Esophagus (tissue), 2 donors: ENCODE data around the gene RIBC1. TPM values are rescaled to one million over a fixed set of nuclear protein-coding genes. Genes with fewer than 3 reads are reported as not detected.
"Not testable (repeated sequence)": the region's sequence is repeated elsewhere in the genome, so short reads cannot be mapped to it uniquely, and the experiment has no call there.

Experiments
- H3K27ac ChIP-seq, 2 donors: one replicate each; pipeline ENCODE4 v1.5.1; 2013; ENCODE audit warnings: low read depth in 2 of 2, mild to moderate bottlenecking in 2 of 2, inconsistent platforms in 1 of 2, low read length in 1 of 2, moderate library complexity in 1 of 2
- H3K27me3 ChIP-seq, 2 donors: one replicate each; pipeline ENCODE4 v1.6.1; 2013; ENCODE audit warnings: low read length in 2 of 2, control low read depth in 1 of 2, mild to moderate bottlenecking in 1 of 2; ENCODE audit not compliant: insufficient read depth in 2 of 2, control insufficient read depth in 1 of 2
- H3K36me3 ChIP-seq, 2 donors: one replicate each; pipeline ENCODE4 v1.6.1; 2013; ENCODE audit warnings: low read length in 1 of 2; ENCODE audit not compliant: control insufficient read depth in 2 of 2, insufficient read depth in 2 of 2
- H3K4me1 ChIP-seq, 2 donors: one replicate each; pipeline ENCODE4 v1.6.1; 2013; ENCODE audit warnings: low read length in 1 of 2; ENCODE audit not compliant: control insufficient read depth in 2 of 2, insufficient read depth in 2 of 2
- H3K4me3 ChIP-seq, 2 donors: one replicate each; pipeline ENCODE4 v1.5.1; 2013; ENCODE audit warnings: low read length in 2 of 2, mild to moderate bottlenecking in 2 of 2, low read depth in 1 of 2, moderate library complexity in 1 of 2
- H3K9me3 ChIP-seq, 2 donors: one replicate each; pipeline ENCODE4 v1.6.1; 2013; ENCODE audit warnings: mild to moderate bottlenecking in 2 of 2, low read depth in 1 of 2, low read length in 1 of 2, moderate library complexity in 1 of 2; ENCODE audit not compliant: control insufficient read depth in 2 of 2, insufficient read depth in 1 of 2
- WGBS, 2 donors: extraction: QIAGEN DNeasy Blood & Tissue Kit; methylation state at CpG; one replicate each; pipeline ENCODE4 v1.1.7; 2013; 5-methylcytosine and 5-hydroxymethylcytosine counted together
- polyA plus RNA-seq, 2 donors: library from polyadenylated mRNA; stranded (reverse); fragments of 200-250 nt; gene quantifications; one replicate each; pipeline ENCODE4 v1.2.3, GENCODE V29; 2013
- donor health status: healthy with polysubstance abuse.
- donor health status: Bipolar disorder and iron deficiency.

The RIBC1 gene
- polyA plus RNA-seq, 2 donors: 0.64 to 0.77 TPM

DNA sequence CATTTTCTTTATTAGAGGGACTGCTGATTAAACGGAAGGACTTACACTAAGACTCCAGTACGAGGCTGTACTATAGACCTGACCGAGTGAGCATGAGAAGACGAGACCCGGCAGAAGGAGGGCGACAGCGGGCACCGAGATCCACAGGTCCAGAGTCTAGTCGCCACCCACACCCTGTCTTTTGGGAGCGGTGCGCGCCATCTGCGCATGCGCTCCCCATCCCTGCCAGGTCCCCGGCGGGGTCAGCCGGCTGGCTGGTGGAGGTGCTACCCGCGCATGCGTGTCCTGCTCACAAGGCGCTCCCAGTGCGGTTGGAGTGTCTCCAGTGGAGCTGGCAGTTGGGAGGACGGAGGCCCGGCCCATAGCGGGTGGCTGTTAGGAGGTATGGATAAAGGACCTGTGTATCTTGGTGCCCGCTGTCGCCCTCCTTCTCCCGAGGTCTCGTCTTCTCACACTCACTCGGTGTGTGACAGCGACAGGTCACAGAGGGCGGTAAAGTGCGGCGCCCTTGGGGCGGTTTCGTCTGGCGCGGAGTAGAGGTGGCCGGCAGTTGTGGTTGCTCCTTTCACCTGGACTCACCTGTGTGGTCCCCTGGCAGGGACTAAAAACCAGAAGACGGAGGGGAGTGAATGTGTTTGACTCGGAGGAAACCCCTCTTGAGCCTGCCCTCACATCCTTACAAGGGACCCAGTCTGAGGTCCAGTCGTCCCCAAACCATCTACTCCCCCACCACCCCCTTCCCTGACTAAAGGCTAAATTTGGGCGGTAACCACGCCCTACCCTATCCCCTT is 19.1 kb downstream of the RIBC1 start:
- Histone ChIP-seq H3K36me3 (no peaks in the 10 kb centered on the region), H3K4me1 (no peaks in the 10 kb centered on the region), H3K27me3 (peaks cover 0 to 2% of the 10 kb centered on the region in 2 donors), H3K9me3 (no peaks in the 10 kb centered on the region), H3K4me3 (peak overlapping the region; percentile 37 to 46), H3K27ac (peak overlapping the region; percentile 96 to 97)
- 7 to 14% methylated on average over 43 to 44 of the region's 44 CpGs for WGBS, 2 donors

DNA sequence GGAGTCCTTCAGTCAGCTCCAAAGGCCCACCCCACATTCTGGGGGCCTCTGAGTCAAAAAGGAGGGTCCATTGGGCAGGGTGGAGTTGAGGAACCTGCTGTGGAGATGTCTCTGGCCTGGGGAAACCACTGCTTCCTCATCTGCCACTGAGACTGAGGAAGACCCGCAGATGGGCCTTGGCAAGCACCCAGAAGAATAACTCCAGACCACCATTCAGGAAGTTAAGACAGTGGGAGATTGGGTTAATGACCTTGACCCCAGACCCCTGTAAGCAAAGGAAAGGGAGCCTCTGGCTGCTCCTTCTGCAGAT is 19.6 kb downstream of the RIBC1 start:
- Histone ChIP-seq H3K4me1 (no peaks in the 10 kb centered on the region), H3K4me3 (no peak overlapping the region), H3K9me3 (no peaks in the 10 kb centered on the region), H3K27me3 (peaks cover 0 to 2% of the 10 kb centered on the region in 2 donors), H3K36me3 (no peaks in the 10 kb centered on the region), H3K27ac (peak overlapping the region in 1 of 2 donors; percentile 72)
- WGBS, 2 donors: 64 to 65% methylated on average over 1 of the region's 1 CpG

DNA sequence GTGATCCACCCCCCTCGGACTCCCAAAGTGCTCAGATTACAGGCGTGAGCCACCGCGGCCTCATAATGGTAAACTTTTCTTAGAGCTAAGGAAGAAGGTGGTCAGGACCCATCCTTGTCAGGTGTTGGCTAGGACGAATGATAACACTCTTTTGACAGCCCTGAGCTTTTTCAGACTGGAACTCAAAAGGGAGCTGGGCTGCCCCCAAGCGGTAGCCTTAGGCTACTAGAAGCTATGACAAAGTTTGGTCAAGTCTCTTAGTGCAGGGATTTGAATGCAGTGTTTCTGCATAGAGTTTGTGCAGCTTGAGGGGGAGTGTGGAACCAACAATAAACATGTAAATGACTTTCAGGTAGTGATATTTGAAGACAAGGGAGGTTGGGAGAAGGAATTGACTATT is 23.3 kb downstream of the RIBC1 start:
- Histone ChIP-seq H3K4me1 (no peaks in the 10 kb centered on the region), H3K4me3 (no peak overlapping the region), H3K36me3 (no peaks in the 10 kb centered on the region), H3K9me3 (no peaks in the 10 kb centered on the region), H3K27me3 (peaks cover 0 to 2% of the 10 kb centered on the region in 2 donors), H3K27ac (no peak overlapping the region)
- 38% methylated on average over 6 of the region's 6 CpGs for WGBS, 2 donors

DNA sequence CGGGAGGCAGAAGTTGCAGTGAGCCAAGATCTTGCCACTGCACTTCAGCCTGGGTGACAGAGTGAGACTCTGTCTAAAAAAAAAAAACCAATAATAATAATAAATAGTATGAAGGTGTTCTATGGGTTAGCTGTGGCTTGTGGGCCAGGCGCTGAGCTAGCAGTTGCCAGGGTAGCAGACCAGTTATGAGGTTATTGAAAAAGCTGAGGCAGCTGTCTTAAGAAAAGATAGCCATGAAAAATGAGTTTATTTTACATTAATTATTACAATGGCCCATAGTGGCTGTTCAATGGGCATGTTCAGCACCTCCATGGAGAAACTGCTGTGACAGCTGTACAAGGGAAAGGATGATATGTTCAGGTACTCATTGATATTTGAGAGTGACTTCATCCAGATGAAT is 24.8 kb downstream of the RIBC1 start:
- Histone ChIP-seq H3K27me3 (peaks cover 0 to 2% of the 10 kb centered on the region in 2 donors), H3K4me1 (no peaks in the 10 kb centered on the region), H3K9me3 (no peaks in the 10 kb centered on the region), H3K4me3 (no peak overlapping the region), H3K36me3 (no peaks in the 10 kb centered on the region), H3K27ac (no peak overlapping the region)
- 84 to 96% methylated on average over 2 of the region's 2 CpGs for WGBS, 2 donors

DNA sequence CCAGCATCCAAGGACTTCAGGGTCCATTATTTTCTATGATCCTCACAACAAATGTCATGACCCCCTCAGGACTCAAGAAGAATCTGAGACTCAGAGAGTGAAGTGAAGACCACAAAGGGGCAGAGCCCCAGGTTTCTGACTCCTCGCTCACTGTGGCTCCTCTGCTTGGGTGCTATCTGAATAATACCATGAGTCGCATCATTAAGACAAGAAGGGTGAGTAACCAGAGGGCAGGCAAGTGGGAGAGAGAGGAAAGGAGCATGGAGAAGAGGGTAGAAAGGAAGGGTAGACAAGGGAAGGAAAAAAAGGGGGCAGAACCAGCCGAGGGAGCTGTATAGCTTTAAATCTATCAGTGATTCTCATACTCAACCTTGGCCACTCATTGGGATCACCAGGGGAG is 27.0 kb downstream of the RIBC1 start:
- 78 to 92% methylated on average over 3 of the region's 3 CpGs for WGBS, 2 donors

DNA sequence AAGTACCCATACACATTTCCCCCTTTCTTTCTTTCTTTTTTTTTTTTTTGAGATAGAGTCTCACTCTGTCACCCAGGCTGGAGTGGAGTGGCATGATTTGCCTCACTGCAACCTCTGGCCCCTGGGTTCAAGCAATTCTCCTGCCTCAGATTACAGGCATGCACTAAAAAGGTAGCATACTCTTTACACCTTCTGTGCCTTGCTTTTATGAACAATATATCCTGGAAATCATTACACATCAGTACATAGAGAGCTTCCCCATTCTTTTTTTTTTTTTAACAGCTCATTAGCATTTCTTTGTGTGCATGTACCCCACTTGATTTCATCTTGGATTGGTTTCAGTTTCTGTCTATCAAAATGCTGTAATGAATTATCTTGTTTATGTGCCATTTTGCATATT is 30.1 kb downstream of the RIBC1 start:
- no peaks in the 10 kb centered on the region for H3K36me3 ChIP-seq
- no peaks in the 10 kb centered on the region for H3K27me3 ChIP-seq
- H3K9me3 ChIP-seq: no peaks in the 10 kb centered on the region
- no peaks in the 10 kb centered on the region for H3K4me1 ChIP-seq
- no peak overlapping the region for H3K4me3 ChIP-seq
- H3K27ac ChIP-seq: no peak overlapping the region

More for the DNA sequence above, 27.0 kb downstream of the RIBC1 start:
- Histone ChIP-seq H3K9me3 (no peaks in the 10 kb centered on the region), H3K4me1 (no peaks in the 10 kb centered on the region), H3K27me3 (peaks cover 0 to 2% of the 10 kb centered on the region in 2 donors), H3K4me3 (no peak overlapping the region), H3K36me3 (no peaks in the 10 kb centered on the region), H3K27ac (no peak overlapping the region)

DNA sequence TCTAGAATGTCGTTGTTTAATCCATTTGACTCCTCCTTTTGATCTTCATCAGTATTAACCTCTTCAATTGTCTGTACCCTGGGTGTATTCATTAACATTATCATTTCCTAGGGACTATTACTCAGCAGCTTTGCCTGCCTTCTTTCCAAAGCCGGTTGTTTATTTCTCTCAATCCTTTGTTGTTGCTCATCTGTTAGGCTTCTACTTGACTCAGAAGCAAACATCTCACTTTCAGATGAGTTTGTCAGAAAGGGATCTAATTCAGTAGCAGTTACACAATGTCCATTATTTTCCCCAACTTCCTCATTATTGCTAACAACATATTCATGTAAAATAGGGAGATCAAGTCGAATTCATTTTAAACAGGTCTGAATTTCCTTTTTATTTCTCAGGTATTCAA is 33.6 kb downstream of the RIBC1 start:
- no peaks in the 10 kb centered on the region for H3K4me1 ChIP-seq
- no peaks in the 10 kb centered on the region for H3K36me3 ChIP-seq
- WGBS, 2 donors: 36 to 56% methylated on average over 3 of the region's 3 CpGs
- H3K27me3 ChIP-seq: peaks cover 0 to 2% of the 10 kb centered on the region in 2 donors
- H3K9me3 ChIP-seq: no peaks in the 10 kb centered on the region
- no peak overlapping the region for H3K27ac ChIP-seq
- H3K4me3 ChIP-seq: no peak overlapping the region

DNA sequence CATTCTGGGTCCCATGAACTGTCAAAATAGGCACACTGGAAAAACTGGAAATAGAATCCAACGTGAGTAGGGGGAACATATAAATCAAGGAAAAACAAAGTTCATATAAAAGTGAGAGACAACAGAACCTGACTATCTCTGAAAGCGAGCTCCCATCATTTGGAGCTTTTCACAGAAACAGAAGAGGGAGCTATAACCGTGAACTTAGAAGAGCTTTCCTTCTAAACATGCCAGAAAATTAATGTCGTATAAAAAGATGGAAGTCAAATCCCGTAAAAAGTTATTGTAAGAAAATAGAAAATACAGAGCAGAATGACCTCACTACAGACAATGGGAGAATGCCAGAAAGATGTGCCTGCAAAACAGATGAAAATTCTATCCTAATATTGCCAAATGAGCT is 35.4 kb downstream of the RIBC1 start:
- H3K27me3 ChIP-seq: peaks cover 0 to 2% of the 10 kb centered on the region in 2 donors

DNA sequence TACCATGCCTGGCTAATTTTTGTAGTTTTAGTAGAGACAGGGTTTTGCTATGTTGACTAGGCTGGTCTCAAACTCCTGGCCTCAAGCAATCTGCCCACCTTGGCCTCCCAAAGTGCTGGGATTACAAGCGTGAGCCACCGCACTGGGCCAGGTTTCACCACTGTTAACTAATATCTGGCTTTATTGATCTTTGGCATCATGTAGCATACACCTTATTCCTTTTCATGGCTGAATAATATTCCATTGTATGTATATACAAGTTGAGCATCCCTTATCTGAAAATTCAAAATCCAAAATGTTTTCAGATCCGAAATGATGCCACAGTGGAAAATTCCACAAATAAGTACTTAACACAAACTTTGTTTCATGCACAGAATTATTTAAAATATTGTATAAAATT is 46.0 kb downstream of the RIBC1 start:
- 87 to 97% methylated on average over 3 of the region's 3 CpGs for WGBS, 2 donors
- H3K9me3 ChIP-seq, H3K4me1 ChIP-seq, H3K4me3 ChIP-seq, H3K27ac ChIP-seq, H3K36me3 ChIP-seq, H3K27me3 ChIP-seq: not testable (repeated sequence)

More for the DNA sequence above, 35.4 kb downstream of the RIBC1 start:
- 24 to 49% methylated on average over 5 of the region's 5 CpGs for WGBS, 2 donors
- no peak overlapping the region for H3K27ac ChIP-seq
- no peaks in the 10 kb centered on the region for H3K4me1 ChIP-seq
- no peaks in the 10 kb centered on the region for H3K36me3 ChIP-seq
- H3K4me3 ChIP-seq: no peak overlapping the region
- H3K9me3 ChIP-seq: no peaks in the 10 kb centered on the region

DNA sequence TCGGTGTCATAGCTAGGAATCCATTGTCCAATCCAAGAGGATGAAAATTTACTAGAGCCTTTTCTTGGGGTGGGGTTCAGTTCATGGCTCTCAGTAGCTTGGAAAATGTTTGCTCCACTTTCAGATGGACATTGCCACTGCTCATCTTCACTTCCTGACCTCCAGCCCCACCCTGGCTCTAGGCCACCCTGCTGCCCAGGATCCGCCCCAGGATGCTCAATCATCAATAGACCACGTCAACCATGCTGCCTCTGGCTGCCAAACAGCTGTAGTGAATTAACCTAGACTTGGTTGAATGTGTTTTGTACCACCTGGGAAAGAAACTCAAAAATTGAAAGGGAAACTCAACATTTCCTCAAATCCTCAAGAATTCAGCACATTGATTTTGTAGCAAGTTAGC is 48.7 kb downstream of the RIBC1 start:
- Histone ChIP-seq H3K27ac (no peak overlapping the region), H3K4me1 (no peaks in the 10 kb centered on the region), H3K36me3 (no peaks in the 10 kb centered on the region), H3K9me3 (no peaks in the 10 kb centered on the region), H3K27me3 (no peaks in the 10 kb centered on the region), H3K4me3 (no peak overlapping the region)
- 69 to 74% methylated on average over 3 of the region's 3 CpGs for WGBS, 2 donors
